Measurements from ENCODE around the gene SWI5. TPM values are rescaled to one million over a fixed set of nuclear protein-coding genes. Genes with fewer than 3 reads are reported as not detected.
A peak's percentile ranks its signal among the peaks of the same experiment; 100 is the strongest.

Gene SWI5
- total and polyA plus RNA-seq, 2 donors (not counting 1 experiment from before 2014, with no cell fraction given), result 35.7 to 46.7 TPM

- H2AFZ ChIP-seq (ENCODE audit: low read length), result no peak overlapping the region
- H3K4me3 ChIP-seq (replicated peaks in 1 of 4; ENCODE audit: control extremely low read depth in 1 of 4, insufficient read depth in 1 of 4, low read depth in 3 of 4, low read length in 4 of 4), result no peak overlapping the region
- H3K27ac ChIP-seq (ENCODE audit: insufficient read depth, low read length), result no peak overlapping the region
- no peak for TF ChIP-seq EZH2 (IDR thresholded peaks at IDR 0.05; ENCODE audit: low read length, missing control alignments)
- TF ChIP-seq CTCF (conservative IDR thresholded peaks at IDR 0.05 in 1 of 2, IDR thresholded peaks at IDR 0.05 in 1 of 2; ENCODE audit: low read depth in 1 of 2, low read length in 2 of 2), result no peak
- H3K9me3 ChIP-seq (ENCODE audit: control insufficient read depth, insufficient read depth, low read depth, low read length), result no peaks in the 10 kb centered on the region
- no peaks in the 10 kb centered on the region for H4K20me1 ChIP-seq (ENCODE audit: control insufficient read depth, extremely low read depth, insufficient read depth, low read length)
- no peak overlapping the region for H3K4me2 ChIP-seq (ENCODE audit: extremely low read depth, insufficient read depth, low read length)
- H3K27me3 ChIP-seq (ENCODE audit: control insufficient read depth, insufficient read depth, low read length), result no peaks in the 10 kb centered on the region
- H3K9ac ChIP-seq (ENCODE audit: insufficient read depth, low read length), result no peak overlapping the region
- DNase-seq (ENCODE audit: low read depth in 2 of 2), result no peak
- no peaks in the 10 kb centered on the region for H3K79me2 ChIP-seq (ENCODE audit: control insufficient read depth, insufficient read depth, low read length)
- H3K36me3 ChIP-seq (ENCODE audit: control insufficient read depth, insufficient read depth, low read length), result peaks cover 2% of the 10 kb centered on the region
- peaks cover 23% of the 10 kb centered on the region for H3K4me1 ChIP-seq (ENCODE audit: control insufficient read depth, extremely low read depth, insufficient read depth, low read length)
Measured at GRCh38 chr9:128242124-128242523, 34.0 kb upstream of the SWI5 start.

GRCh38 chr9:128242828-128243214 is 33.3 kb upstream of the SWI5 start:
- H3K79me2 ChIP-seq (ENCODE audit: control insufficient read depth, insufficient read depth, low read length), result no peaks in the 10 kb centered on the region
- H3K27ac ChIP-seq (ENCODE audit: insufficient read depth, low read length), result no peak overlapping the region
- no peak overlapping the region for H3K9ac ChIP-seq (ENCODE audit: insufficient read depth, low read length)
- DNase-seq (ENCODE audit: low read depth in 2 of 2), result no peak
- H3K36me3 ChIP-seq (ENCODE audit: control insufficient read depth, insufficient read depth, low read length), result peaks cover 2% of the 10 kb centered on the region
- peaks cover 23% of the 10 kb centered on the region for H3K4me1 ChIP-seq (ENCODE audit: control insufficient read depth, extremely low read depth, insufficient read depth, low read length)
- H3K4me3 ChIP-seq (replicated peaks in 1 of 4; ENCODE audit: control extremely low read depth in 1 of 4, insufficient read depth in 1 of 4, low read depth in 3 of 4, low read length in 4 of 4), result peak overlapping the region in 1 of 4 experiments; percentile 72
- no peaks in the 10 kb centered on the region for H4K20me1 ChIP-seq (ENCODE audit: control insufficient read depth, extremely low read depth, insufficient read depth, low read length)
- TF ChIP-seq EZH2 (IDR thresholded peaks at IDR 0.05; ENCODE audit: low read length, missing control alignments) (no peak), CTCF (conservative IDR thresholded peaks at IDR 0.05 in 1 of 2, IDR thresholded peaks at IDR 0.05 in 1 of 2; ENCODE audit: low read depth in 1 of 2, low read length in 2 of 2) (no peak)
- H3K9me3 ChIP-seq (ENCODE audit: control insufficient read depth, insufficient read depth, low read depth, low read length), result no peaks in the 10 kb centered on the region
- no peak overlapping the region for H2AFZ ChIP-seq (ENCODE audit: low read length)
- H3K4me2 ChIP-seq (ENCODE audit: extremely low read depth, insufficient read depth, low read length), result peak overlapping the region; percentile 85
- H3K27me3 ChIP-seq (ENCODE audit: control insufficient read depth, insufficient read depth, low read length), result no peaks in the 10 kb centered on the region

GRCh38 chr9:128243215-128244018 is 32.7 kb upstream of the SWI5 start:
- Histone ChIP-seq H3K27ac (ENCODE audit: insufficient read depth, low read length) (peak overlapping the region; percentile 59), H3K4me3 (replicated peaks in 1 of 4; ENCODE audit: control extremely low read depth in 1 of 4, insufficient read depth in 1 of 4, low read depth in 3 of 4, low read length in 4 of 4) (peak overlapping the region in 2 of 4 experiments; percentile 6 to 72), H3K36me3 (ENCODE audit: control insufficient read depth, insufficient read depth, low read length) (peaks cover 2% of the 10 kb centered on the region), H4K20me1 (ENCODE audit: control insufficient read depth, extremely low read depth, insufficient read depth, low read length) (no peaks in the 10 kb centered on the region), H3K9me3 (ENCODE audit: control insufficient read depth, insufficient read depth, low read depth, low read length) (no peaks in the 10 kb centered on the region), H3K27me3 (ENCODE audit: control insufficient read depth, insufficient read depth, low read length) (no peaks in the 10 kb centered on the region), H3K4me2 (ENCODE audit: extremely low read depth, insufficient read depth, low read length) (peak overlapping the region; percentile 85), H3K79me2 (ENCODE audit: control insufficient read depth, insufficient read depth, low read length) (no peaks in the 10 kb centered on the region), H2AFZ (ENCODE audit: low read length) (no peak overlapping the region), H3K4me1 (ENCODE audit: control insufficient read depth, extremely low read depth, insufficient read depth, low read length) (peaks cover 23% of the 10 kb centered on the region), H3K9ac (ENCODE audit: insufficient read depth, low read length) (no peak overlapping the region)
- peak; percentile 11 to 71 for DNase-seq (ENCODE audit: low read depth in 2 of 2)
- TF ChIP-seq EZH2 (IDR thresholded peaks at IDR 0.05; ENCODE audit: low read length, missing control alignments) (no peak), CTCF (conservative IDR thresholded peaks at IDR 0.05 in 1 of 2, IDR thresholded peaks at IDR 0.05 in 1 of 2; ENCODE audit: low read depth in 1 of 2, low read length in 2 of 2) (no peak)
